Endothelial cell of umbilical vein (primary cell): ENCODE results near the gene DIDO1. TPM values are rescaled to one million over a fixed set of nuclear protein-coding genes. Genes with fewer than 3 reads are reported as not detected.

Experiments
- BruUV-seq: library from RNA; stranded (reverse); fragments of 400-500 nt; replicated peaks from 2 replicates; lab custom pipeline; 2021; lab: Mats Ljungman, UMichigan
- CTCF ChIA-PET: fragments of 300-600, 350-600 bp; sonication (Branson Sonifier 250); formaldehyde crosslinking; loops from one replicate; lab custom pipeline; 2021; ENCODE audit warnings: antibody characterized with exemption, inconsistent platforms; lab: Charles Lee
- POLR2A ChIA-PET: fragments of 300-600, 350-600 bp; sonication (Branson Sonifier 250); formaldehyde crosslinking; loops from one replicate; lab custom pipeline; 2021; ENCODE audit warnings: antibody characterized with exemption, inconsistent platforms; lab: Charles Lee
- DNase-seq: peaks from one replicate; pipeline ENCODE4 v3.0.0-alpha.2; 2011; ENCODE audit warnings: low read depth, low spot score
- FAIRE-seq: peaks from 2 replicates; lab custom pipeline; 2011; peaks lifted over from hg19 to GRCh38; lab: Jason Lieb, UNC
- H2AFZ ChIP-seq: 2 replicates; pipeline ENCODE4 v1.6.0; 2012; ENCODE audit warnings: low read depth, low read length, control low read depth, inconsistent platforms
- H3K27ac ChIP-seq: 2 replicates; pipeline ENCODE4 v1.5.1; 2011; ENCODE audit warnings: low read depth, mild to moderate bottlenecking, control low read depth, low read length, moderate library complexity; ENCODE audit not compliant: insufficient read depth
- H3K27me3 ChIP-seq, 2 experiments: 2 replicates each; pipeline versions ENCODE4 v1.6.0 to v1.6.1; 2011; ENCODE audit warnings: low read length in 2 of 2, mixed read lengths in 1 of 2; ENCODE audit not compliant: control insufficient read depth in 2 of 2, insufficient read depth in 2 of 2
- H3K36me3 ChIP-seq, 2 experiments: 2 replicates in 1 of 2; 3 replicates in 1 of 2; pipeline ENCODE4 v1.5.1; 2011; ENCODE audit warnings: low read length in 2 of 2, mild to moderate bottlenecking in 1 of 2, moderate library complexity in 1 of 2; ENCODE audit not compliant: control insufficient read depth in 2 of 2, insufficient read depth in 2 of 2; ENCODE audit errors: extremely low read depth in 1 of 2
- H3K4me1 ChIP-seq: 3 replicates; pipeline ENCODE4 v1.5.1; 2011; ENCODE audit warnings: mild to moderate bottlenecking, low read length; ENCODE audit not compliant: control insufficient read depth, insufficient read depth; ENCODE audit errors: extremely low read depth
- H3K4me2 ChIP-seq: 2 replicates; pipeline ENCODE4 v1.6.1; 2011; ENCODE audit warnings: low read length, control low read depth, mixed read lengths; ENCODE audit not compliant: insufficient read depth
- H3K4me3 ChIP-seq, 3 experiments: fragments of 200-600 bp in 1 of 3; sonication (generic), shearing (Covaris generic) in 1 of 3; replicated peaks in 1 of 3; 2 replicates each; pipeline ENCODE4 v1.5.1; 2011 to 2016; ENCODE audit warnings: control low read depth in 3 of 3, low read length in 3 of 3, mild to moderate bottlenecking in 2 of 3, inconsistent platforms in 1 of 3, low read depth in 1 of 3, moderate library complexity in 1 of 3; ENCODE audit not compliant: insufficient read depth in 1 of 3
- H3K79me2 ChIP-seq: 2 replicates; pipeline ENCODE4 v1.6.0; 2012; ENCODE audit warnings: low read length, inconsistent platforms; ENCODE audit not compliant: control insufficient read depth, insufficient read depth
- H3K9ac ChIP-seq: replicated peaks from 2 replicates; pipeline ENCODE3; 2011; ENCODE audit warnings: low read length, control low read depth; ENCODE audit not compliant: insufficient read depth; ENCODE audit errors: extremely low read depth
- H3K9me1 ChIP-seq: replicated peaks from 3 replicates; pipeline ENCODE4 v1.6.0; 2011; ENCODE audit warnings: mild to moderate bottlenecking, low read length; ENCODE audit not compliant: control insufficient read depth, insufficient read depth; ENCODE audit errors: extremely low read depth
- H3K9me3 ChIP-seq: replicated peaks from 2 replicates; pipeline ENCODE4 v1.5.1; 2012; ENCODE audit warnings: low read length, inconsistent platforms; ENCODE audit not compliant: control insufficient read depth, insufficient read depth
- H4K20me1 ChIP-seq: replicated peaks from 2 replicates; pipeline ENCODE3; 2011; ENCODE audit warnings: mild to moderate bottlenecking, low read length; ENCODE audit not compliant: control insufficient read depth, insufficient read depth; ENCODE audit errors: extremely low read depth
- CTCF ChIP-seq, 2 donors: IDR thresholded peaks; 1 replicate in 1 of 2; 2 replicates in 1 of 2; pipeline ENCODE4 v1.5.1; 2011; ENCODE audit warnings: low read length in 2 of 2, mild to moderate bottlenecking in 2 of 2, moderate library complexity in 2 of 2, control low read depth in 1 of 2, inconsistent platforms in 1 of 2, low read depth in 1 of 2; ENCODE audit not compliant: insufficient read depth in 1 of 2; ENCODE audit errors: extremely low read depth in 1 of 2
- JUN ChIP-seq: IDR thresholded peaks from 2 replicates; pipeline ENCODE4 v1.6.1; 2011; ENCODE audit warnings: borderline replicate concordance, low read depth; ENCODE audit not compliant: insufficient read length, insufficient read depth
- POLR2A ChIP-seq: IDR thresholded peaks from 2 replicates; pipeline ENCODE4 v1.6.1; 2012; ENCODE audit warnings: low read depth, mild to moderate bottlenecking, control low read depth, low read length
- dilution Hi-C: fragments of 300-500 bp; cut with MboI; formaldehyde crosslinking; loops from one replicate; pipeline ENCODE4 v1.15.0; 2019; ENCODE audit warnings: low sequenced_read_pairs; ENCODE audit not compliant: extremely low pct_ligation_motif_present
- intact Hi-C: fragments of 100-400 bp; cut with micrococcal nuclease; formaldehyde crosslinking; loops from one replicate; pipeline ENCODE4 v1.10.0; 2022
- polyA plus RNA-seq, 4 experiments: library from polyadenylated mRNA; depleted of rRNA in 3 of 4; stranded (reverse) in 3 of 4; unstranded in 1 of 4; fragments of >200 nt; gene quantifications; 2 replicates each; pipeline versions ENCODE4 v1.2.1 to v1.2.3, GENCODE V29; 2011 to 2012; ENCODE audit warnings: missing spikeins in 1 of 4
- total RNA-seq: library from RNA; stranded (reverse); gene quantifications from 2 replicates; pipeline ENCODE4 v1.2.3, GENCODE V29; 2021
- TF ChIP-seq, protein P1 (sequence below): IDR thresholded peaks from 2 replicates; pipeline ENCODE4 v1.6.1; 2011; ENCODE audit not compliant: insufficient read depth, insufficient read length

Gene DIDO1
- total and polyA plus RNA-seq, 2 donors (not counting 3 experiments of a cell fraction or from before 2014, with no cell fraction given) = 22.1 to 51.2 TPM

GRCh38 chr20:62893700-62894099, 32.6 kb downstream of the DIDO1 start:
- TSS peak; percentile 35 for BruUV-seq
- ChIA-PET POLR2A (no interaction called here), CTCF (interaction anchor here (1.5 to 1.7 kb wide), 3 partner anchors 17 to 79 kb away, joined by 3 to 4 read pairs (median 4); no protein-coding TSS in a partner anchor)
- no peak overlapping the region for H3K27ac ChIP-seq
- peaks cover 28 to 46% of the 10 kb centered on the region in 2 experiments for H3K36me3 ChIP-seq
- H3K79me2 ChIP-seq = no peaks in the 10 kb centered on the region
- TF ChIP-seq, protein P1, sequence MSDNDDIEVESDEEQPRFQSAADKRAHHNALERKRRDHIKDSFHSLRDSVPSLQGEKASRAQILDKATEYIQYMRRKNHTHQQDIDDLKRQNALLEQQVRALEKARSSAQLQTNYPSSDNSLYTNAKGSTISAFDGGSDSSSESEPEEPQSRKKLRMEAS = no peak
- peak in 1 of 2 donors; percentile 2 for TF ChIP-seq CTCF (IDR thresholded peaks at IDR 0.05; ENCODE audit: extremely low read depth in 1 of 2, insufficient read depth in 1 of 2, low read depth in 1 of 2, low read length in 2 of 2)
- no peaks in the 10 kb centered on the region for H3K9me3 ChIP-seq
- H3K9ac ChIP-seq = no peak overlapping the region
- FAIRE-seq (no peak), DNase-seq (no peak)
- no peaks in the 10 kb centered on the region for H3K9me1 ChIP-seq
- no peak overlapping the region for H2AFZ ChIP-seq
- no peak overlapping the region for H3K4me3 ChIP-seq
- dilution Hi-C loops (no loop called here), intact Hi-C loops (no loop called here)
- no peaks in the 10 kb centered on the region for H4K20me1 ChIP-seq
- H3K4me2 ChIP-seq = no peak overlapping the region
- H3K27me3 ChIP-seq = no peaks in the 10 kb centered on the region
- no peaks in the 10 kb centered on the region for H3K4me1 ChIP-seq

DNA sequence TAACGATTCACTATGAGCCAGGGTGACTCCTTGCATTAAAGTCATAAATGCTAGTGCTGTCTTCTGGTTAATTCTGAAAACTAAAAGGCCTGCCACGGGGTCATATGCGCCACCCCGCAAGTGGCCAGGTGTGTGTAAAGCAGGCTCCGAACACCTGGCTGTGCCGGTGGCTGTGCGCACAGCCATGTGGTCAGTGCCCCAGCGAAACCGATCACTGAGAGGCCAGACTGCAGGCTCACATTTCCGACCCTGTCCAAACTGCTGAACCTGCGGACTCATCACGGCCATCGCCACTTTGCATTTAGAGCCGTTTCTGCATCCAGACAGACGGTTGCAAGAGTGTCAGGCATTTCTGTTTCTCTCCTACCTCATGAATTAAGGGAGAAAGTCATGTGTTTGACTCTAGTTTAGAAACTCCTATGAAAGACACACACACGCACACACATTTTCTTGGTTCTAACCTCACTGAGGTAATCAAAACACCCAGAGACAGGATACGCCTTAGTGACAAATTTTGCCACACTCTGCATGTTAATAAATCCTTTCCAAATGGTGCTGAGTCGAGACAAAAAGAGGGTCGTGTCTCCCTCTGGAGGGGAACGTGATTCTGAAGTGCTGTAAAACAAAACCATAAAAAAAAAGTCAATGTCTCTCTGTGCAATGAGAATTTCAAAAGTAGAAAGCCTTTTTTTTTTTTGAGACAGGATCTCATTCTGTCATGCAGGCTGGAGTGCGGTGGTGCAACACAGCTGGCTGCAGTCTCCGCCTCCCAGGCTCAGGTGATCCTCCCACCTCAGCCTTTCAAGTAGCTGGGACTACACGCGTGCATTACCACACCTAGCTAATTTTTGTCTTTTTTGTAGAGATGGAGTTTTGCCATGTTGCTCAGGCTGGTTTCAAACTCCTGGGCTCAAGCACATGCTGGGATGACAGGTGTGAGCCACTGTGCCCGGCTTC, 33.7 kb downstream of the DIDO1 start:
- Histone ChIP-seq H3K36me3 (peaks cover 35 to 56% of the 10 kb centered on the region in 2 experiments), H4K20me1 (no peaks in the 10 kb centered on the region), H3K4me2 (no peak overlapping the region), H2AFZ (no peak overlapping the region), H3K4me1 (no peaks in the 10 kb centered on the region), H3K27ac (no peak overlapping the region), H3K79me2 (no peaks in the 10 kb centered on the region), H3K27me3 (no peaks in the 10 kb centered on the region), H3K9me1 (no peaks in the 10 kb centered on the region), H3K9me3 (no peaks in the 10 kb centered on the region), H3K4me3 (no peak overlapping the region), H3K9ac (no peak overlapping the region)
- ChIA-PET POLR2A (no interaction called here), CTCF (no interaction called here)
- intact Hi-C loops (no loop called here), dilution Hi-C loops (no loop called here)
- DNase-seq = no peak
- no TSS peak for BruUV-seq
- no peak for TF ChIP-seq POLR2A
- TF ChIP-seq, protein P1 = no peak
- TF ChIP-seq JUN = no peak
- FAIRE-seq = no peak
